GM10266 (cell line): ENCODE results near the gene ELOB.

Experiments used
- DNase-seq: peaks from one replicate; pipeline ENCODE4 v3.0.0; 2012; ENCODE audit errors: extremely low spot score
- CTCF ChIP-seq: IDR thresholded peaks from 2 replicates; pipeline ENCODE4 v1.5.1; 2012; ENCODE audit warnings: mild to moderate bottlenecking, low read depth; ENCODE audit not compliant: control insufficient read depth, insufficient read depth; ENCODE audit errors: missing control alignments

ELOB gene

DNA sequence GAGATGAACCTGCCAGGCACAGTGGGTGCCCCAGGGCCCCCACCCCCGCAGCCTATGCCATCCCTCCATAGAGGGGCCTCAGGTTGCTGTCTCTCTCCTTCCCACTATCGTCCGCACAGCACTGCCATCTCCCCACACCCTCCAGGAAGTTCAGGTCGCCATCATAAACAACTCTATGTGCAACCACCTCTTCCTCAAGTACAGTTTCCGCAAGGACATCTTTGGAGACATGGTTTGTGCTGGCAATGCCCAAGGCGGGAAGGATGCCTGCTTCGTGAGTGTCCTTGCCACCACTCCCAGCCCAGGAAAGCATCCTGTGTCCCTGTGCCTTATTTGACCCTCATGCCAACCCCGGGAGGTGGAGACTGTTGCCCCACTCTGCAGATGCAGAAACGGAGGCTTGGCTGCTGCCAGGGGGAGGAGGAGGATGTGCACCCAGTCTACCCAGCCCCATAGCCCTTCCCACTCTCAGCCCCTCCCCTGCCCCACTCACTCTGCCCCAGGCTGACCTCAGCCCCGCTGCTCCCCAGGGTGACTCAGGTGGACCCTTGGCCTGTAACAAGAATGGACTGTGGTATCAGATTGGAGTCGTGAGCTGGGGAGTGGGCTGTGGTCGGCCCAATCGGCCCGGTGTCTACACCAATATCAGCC is 43.9 kb upstream of the ELOB start:
- no peak for TF ChIP-seq CTCF
- DNase-seq = no peak

DNA sequence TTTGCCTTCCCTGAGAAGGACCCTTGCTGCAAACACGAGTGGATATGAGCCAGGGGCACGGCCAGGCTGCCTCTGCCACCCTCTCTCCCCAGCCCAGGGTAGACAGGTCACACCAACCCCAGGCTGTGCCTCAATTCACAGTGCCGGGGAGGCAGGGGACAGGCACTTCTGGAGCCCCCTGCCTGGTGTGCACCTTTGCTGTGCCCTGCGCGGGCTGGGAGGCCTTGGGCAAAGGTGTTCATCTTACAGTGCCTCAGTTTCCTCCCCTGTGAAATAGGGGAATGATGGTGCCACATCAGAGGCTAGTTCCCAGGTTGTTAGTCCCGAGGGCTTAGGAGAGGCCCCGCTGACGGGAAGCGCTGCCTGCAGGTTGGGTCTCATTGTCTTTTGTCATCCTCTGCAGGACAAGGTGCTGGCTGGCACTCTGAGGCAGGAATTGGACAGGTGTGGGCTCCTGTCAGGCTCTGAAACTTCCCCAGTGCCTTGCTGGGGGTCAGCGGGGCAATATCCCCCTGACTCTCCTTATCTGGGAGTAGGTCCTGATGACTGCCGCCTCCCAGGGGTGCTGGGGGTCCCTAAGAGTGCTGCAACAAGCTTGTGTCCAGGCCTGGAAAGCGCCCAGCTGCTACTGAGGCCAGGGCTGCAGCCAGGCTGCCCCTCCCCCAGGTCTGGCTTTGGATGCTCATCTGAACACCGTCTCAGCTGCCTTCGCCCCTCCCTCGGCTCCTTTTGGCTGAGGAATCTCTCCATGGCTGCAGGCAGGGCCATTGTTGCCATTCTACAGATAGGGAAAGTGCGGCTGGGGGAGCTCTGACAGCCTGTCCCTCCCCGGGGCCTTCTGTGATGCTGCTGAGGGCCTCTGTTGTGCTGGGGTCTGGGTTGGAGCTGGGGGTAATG is 43.1 kb upstream of the ELOB start:
- no peak for DNase-seq
- no peak for TF ChIP-seq CTCF

GRCh38 chr16:2819179-2819938 is 42.3 kb upstream of the ELOB start:
- no peak for TF ChIP-seq CTCF
- DNase-seq = no peak

GRCh38 chr16:2818272-2818876 is 41.3 kb upstream of the ELOB start:
- no peak for DNase-seq
- no peak for TF ChIP-seq CTCF

DNA sequence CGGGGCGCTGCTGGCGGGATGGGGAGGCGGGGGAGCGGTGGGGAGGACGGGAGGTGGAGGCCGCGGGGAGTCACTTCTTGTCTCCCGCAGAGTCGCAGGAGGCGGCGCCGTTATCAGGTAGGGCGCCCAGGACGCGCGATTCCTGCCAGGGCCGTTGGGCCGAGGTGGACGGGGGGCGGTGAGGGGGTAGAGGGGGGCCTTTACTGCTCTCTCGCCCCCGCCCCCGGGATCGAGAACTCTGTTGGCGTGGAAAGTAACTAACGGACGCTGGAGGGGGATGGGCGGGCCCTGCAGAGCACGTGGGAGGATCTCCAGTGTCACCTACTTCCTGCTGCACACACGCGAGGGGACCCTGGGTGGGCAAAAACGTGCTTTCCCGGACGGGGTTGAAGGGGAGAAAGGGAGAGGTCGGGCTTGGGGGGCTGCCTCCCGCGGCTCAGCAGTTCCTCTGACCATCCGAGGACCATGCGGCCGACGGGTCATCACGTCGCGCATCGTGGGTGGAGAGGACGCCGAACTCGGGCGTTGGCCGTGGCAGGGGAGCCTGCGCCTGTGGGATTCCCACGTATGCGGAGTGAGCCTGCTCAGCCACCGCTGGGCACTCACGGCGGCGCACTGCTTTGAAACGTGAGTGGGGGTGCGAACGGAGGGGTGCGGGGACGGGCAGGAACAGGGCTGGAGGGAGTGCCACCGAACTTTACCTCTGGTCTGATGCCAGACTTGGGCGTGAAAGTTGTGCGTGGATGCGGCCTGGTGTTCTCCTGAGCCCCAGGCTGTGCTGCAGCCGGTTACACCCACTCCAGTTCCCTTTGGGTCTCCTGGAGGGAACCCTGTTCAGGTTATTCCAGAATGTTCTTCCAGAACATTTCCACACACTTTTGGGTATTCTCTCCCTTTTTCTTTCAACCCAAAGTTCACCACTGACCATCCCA is 40.5 kb upstream of the ELOB start:
- no peak for TF ChIP-seq CTCF
- DNase-seq = no peak

- no peak for TF ChIP-seq CTCF
- DNase-seq = no peak
These were observed 39.8 kb upstream of the ELOB start, which contains the start of gene PRSS21 for GRCh38 chr16:2816751-2817339. Gene PRSS21, plus strand, starts transcription at chr16:2817237. Its CDS starts 32 bp downstream, at chr16:2817269.
